Keratinocyte (primary cell): ENCODE results near the gene PTPN4. TPM values are rescaled to one million over a fixed set of nuclear protein-coding genes. Genes with fewer than 3 reads are reported as not detected.

Experiments used
- DNase-seq: peaks from one replicate; pipeline ENCODE4 v3.0.0-alpha.2; 2011; ENCODE audit warnings: low read depth, missing footprints, low spot score
- FAIRE-seq: peaks from 2 replicates; lab custom pipeline; 2011; peaks lifted over from hg19 to GRCh38; lab: Jason Lieb, UNC
- H2AFZ ChIP-seq: 2 replicates; pipeline ENCODE4 v1.6.0; 2012; ENCODE audit warnings: low read length, control low read depth, inconsistent platforms; ENCODE audit not compliant: control insufficient read depth
- H3K27ac ChIP-seq: 2 replicates; pipeline ENCODE4 v1.5.1; 2011; ENCODE audit warnings: low read length; ENCODE audit not compliant: control insufficient read depth, insufficient read depth
- H3K27me3 ChIP-seq: 3 replicates; pipeline ENCODE4 v1.6.0; 2011; ENCODE audit warnings: low read length; ENCODE audit not compliant: control insufficient read depth, insufficient read depth; ENCODE audit errors: extremely low read depth
- H3K36me3 ChIP-seq, 2 experiments: 2 replicates in 1 of 2; 3 replicates in 1 of 2; pipeline ENCODE4 v1.5.1; 2011; ENCODE audit warnings: low read length in 2 of 2, mild to moderate bottlenecking in 1 of 2; ENCODE audit not compliant: control insufficient read depth in 2 of 2, insufficient read depth in 2 of 2; ENCODE audit errors: extremely low read depth in 1 of 2
- H3K4me1 ChIP-seq: 3 replicates; pipeline ENCODE4 v1.5.1; 2011; ENCODE audit warnings: low read length; ENCODE audit not compliant: control insufficient read depth, insufficient read depth; ENCODE audit errors: extremely low read depth
- H3K4me2 ChIP-seq: 3 replicates; pipeline ENCODE4 v1.6.0; 2011; ENCODE audit warnings: low read depth, low read length; ENCODE audit not compliant: control insufficient read depth, insufficient read depth; ENCODE audit errors: extremely low read depth
- H3K4me3 ChIP-seq, 3 experiments: fragments of 200-600 bp in 1 of 3; sonication (generic) in 1 of 3; 2 replicates in 2 of 3; 3 replicates in 1 of 3; pipeline ENCODE4 v1.5.1; 2011 to 2016; ENCODE audit warnings: low read length in 3 of 3, mild to moderate bottlenecking in 3 of 3, control low read depth in 2 of 3, inconsistent platforms in 1 of 3, low read depth in 1 of 3, mixed read lengths in 1 of 3, mixed run types in 1 of 3, moderate library complexity in 1 of 3; ENCODE audit not compliant: control insufficient read depth in 2 of 3, insufficient read depth in 2 of 3; ENCODE audit errors: extremely low read depth in 1 of 3
- H3K79me2 ChIP-seq: 2 replicates; pipeline ENCODE4 v1.6.0; 2012; ENCODE audit warnings: low read length; ENCODE audit not compliant: control insufficient read depth, insufficient read depth
- H3K9ac ChIP-seq: 3 replicates; pipeline ENCODE4 v1.6.0; 2011; ENCODE audit warnings: low read length; ENCODE audit not compliant: control insufficient read depth, insufficient read depth; ENCODE audit errors: extremely low read depth
- H3K9me1 ChIP-seq: 3 replicates; pipeline ENCODE4 v1.6.0; 2011; ENCODE audit warnings: low read length; ENCODE audit not compliant: control insufficient read depth, insufficient read depth; ENCODE audit errors: extremely low read depth
- H3K9me3 ChIP-seq: 2 replicates; pipeline ENCODE4 v1.5.1; 2012; ENCODE audit warnings: low read depth, low read length; ENCODE audit not compliant: control insufficient read depth
- H4K20me1 ChIP-seq: 3 replicates; pipeline ENCODE4 v1.6.0; 2011; ENCODE audit warnings: low read length; ENCODE audit not compliant: control insufficient read depth, insufficient read depth; ENCODE audit errors: extremely low read depth
- CTCF ChIP-seq, 3 experiments: IDR thresholded peaks in 1 of 3; conservative IDR thresholded peaks in 1 of 3; optimal IDR thresholded peaks in 1 of 3; 2 replicates in 2 of 3; 3 replicates in 1 of 3; pipeline versions ENCODE3 to v1.5.1; 2011; ENCODE audit warnings: low read length in 3 of 3, mild to moderate bottlenecking in 3 of 3, moderate library complexity in 2 of 3, control low read depth in 1 of 3, inconsistent platforms in 1 of 3; ENCODE audit not compliant: insufficient read depth in 2 of 3; ENCODE audit errors: extremely low read depth in 1 of 3
- EZH2 ChIP-seq: IDR thresholded peaks from one replicate; pipeline ENCODE4 v1.6.1; 2012; ENCODE audit warnings: inconsistent platforms, mild to moderate bottlenecking, low read length, moderate library complexity
- dilution Hi-C: fragments of 300-500 bp; cut with MboI; formaldehyde crosslinking; loops from one replicate; pipeline ENCODE4 v1.7.0; 2020; ENCODE audit warnings: low sequenced_read_pairs; ENCODE audit not compliant: extremely low pct_ligation_motif_present
- polyA plus RNA-seq, 5 experiments: library from polyadenylated mRNA; depleted of rRNA in 3 of 5; stranded (reverse) in 3 of 5; stranded (forward) in 1 of 5; unstranded in 1 of 5; fragments of >200 nt; gene quantifications; 1 replicate in 1 of 5; 2 replicates in 3 of 5; 3 replicates in 1 of 5; pipeline versions ENCODE4 v1.2.1 to v1.2.3, GENCODE V29; 2011 to 2012; ENCODE audit warnings: missing spikeins in 2 of 5, low read depth in 1 of 5, low replicate concordance in 1 of 5

PTPN4 gene
- polyA plus RNA-seq, 1 donor (not counting 4 experiments of a cell fraction or from before 2014, with no cell fraction given): 20.6 TPM

- Histone ChIP-seq H2AFZ (no peak overlapping the region), H3K27me3 (no peaks in the 10 kb centered on the region), H3K9ac (no peak overlapping the region), H4K20me1 (no peaks in the 10 kb centered on the region), H3K4me3 (no peak overlapping the region), H3K4me1 (peaks cover 11% of the 10 kb centered on the region), H3K36me3 (peaks cover 0 to 3% of the 10 kb centered on the region in 2 experiments), H3K4me2 (no peak overlapping the region), H3K9me1 (no peaks in the 10 kb centered on the region), H3K27ac (no peak overlapping the region), H3K9me3 (no peaks in the 10 kb centered on the region), H3K79me2 (peaks cover 2% of the 10 kb centered on the region)
- TF ChIP-seq CTCF (optimal IDR thresholded peaks at IDR 0.05 in 1 of 3, IDR thresholded peaks at IDR 0.05 in 1 of 3, conservative IDR thresholded peaks at IDR 0.05 in 1 of 3; ENCODE audit: extremely low read depth in 1 of 3, insufficient read depth in 2 of 3, low read length in 3 of 3) (no peak), EZH2 (no peak)
- dilution Hi-C loops: no loop called here
- FAIRE-seq (no peak), DNase-seq (no peak)
Measured at GRCh38 chr2:119809339-119810048, 49.8 kb downstream of the PTPN4 start.

GRCh38 chr2:119810049-119810630 is 50.4 kb downstream of the PTPN4 start:
- H3K79me2 ChIP-seq: peaks cover 2% of the 10 kb centered on the region
- no peak overlapping the region for H3K27ac ChIP-seq
- H3K4me1 ChIP-seq: peaks cover 11% of the 10 kb centered on the region
- no peak for FAIRE-seq
- H2AFZ ChIP-seq: no peak overlapping the region
- no peaks in the 10 kb centered on the region for H3K9me3 ChIP-seq
- no peak overlapping the region for H3K4me2 ChIP-seq
- no peaks in the 10 kb centered on the region for H3K27me3 ChIP-seq
- no peak overlapping the region for H3K4me3 ChIP-seq
- H3K9ac ChIP-seq: no peak overlapping the region
- TF ChIP-seq EZH2 (no peak), CTCF (optimal IDR thresholded peaks at IDR 0.05 in 1 of 3, IDR thresholded peaks at IDR 0.05 in 1 of 3, conservative IDR thresholded peaks at IDR 0.05 in 1 of 3; ENCODE audit: extremely low read depth in 1 of 3, insufficient read depth in 2 of 3, low read length in 3 of 3) (no peak)
- H3K9me1 ChIP-seq: no peaks in the 10 kb centered on the region
- no peaks in the 10 kb centered on the region for H4K20me1 ChIP-seq
- no peak for DNase-seq
- peaks cover 0 to 3% of the 10 kb centered on the region in 2 experiments for H3K36me3 ChIP-seq
- dilution Hi-C loops: no loop called here
